Central memory CD4-positive, alpha-beta T cell (primary cell): ENCODE results near the gene TMTC2.
"Not testable (repeated sequence)": the region's sequence is repeated elsewhere in the genome, so short reads cannot be mapped to it uniquely, and the experiment has no call there.

Experiments
- DNase-seq: peaks from one replicate; pipeline ENCODE4 v3.0.0; 2022

Gene TMTC2

GRCh38 chr12:82793751-82794281, 107.1 kb downstream of the TMTC2 start:
- DNase-seq, result no peak

- no peak for DNase-seq
Measured at GRCh38 chr12:82797480-82797879, 110.8 kb downstream of the TMTC2 start.

GRCh38 chr12:82800185-82800584, 113.5 kb downstream of the TMTC2 start:
- DNase-seq, result no peak

- DNase-seq, result no peak
Measured at GRCh38 chr12:82801951-82802610, 115.4 kb downstream of the TMTC2 start.

DNA sequence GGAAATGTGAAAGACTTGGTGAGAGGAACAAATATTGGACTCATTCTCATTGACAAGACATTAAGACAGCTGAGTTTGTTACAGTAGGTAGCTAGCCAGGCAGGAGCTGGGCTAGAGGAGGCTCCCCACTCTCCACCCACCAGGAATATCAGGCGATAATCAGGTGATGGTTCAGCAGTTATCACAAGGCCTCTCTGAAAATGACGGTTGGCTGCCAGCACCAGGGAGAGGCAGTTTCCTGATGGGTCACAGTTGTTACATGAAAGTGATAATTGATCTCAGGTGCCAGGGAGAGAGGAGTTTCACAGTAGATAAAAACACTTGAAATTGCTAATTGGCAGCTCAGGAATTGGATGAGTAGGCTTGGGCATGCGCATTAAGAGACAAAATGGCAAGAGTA, 116.5 kb downstream of the TMTC2 start:
- no peak for DNase-seq

DNA sequence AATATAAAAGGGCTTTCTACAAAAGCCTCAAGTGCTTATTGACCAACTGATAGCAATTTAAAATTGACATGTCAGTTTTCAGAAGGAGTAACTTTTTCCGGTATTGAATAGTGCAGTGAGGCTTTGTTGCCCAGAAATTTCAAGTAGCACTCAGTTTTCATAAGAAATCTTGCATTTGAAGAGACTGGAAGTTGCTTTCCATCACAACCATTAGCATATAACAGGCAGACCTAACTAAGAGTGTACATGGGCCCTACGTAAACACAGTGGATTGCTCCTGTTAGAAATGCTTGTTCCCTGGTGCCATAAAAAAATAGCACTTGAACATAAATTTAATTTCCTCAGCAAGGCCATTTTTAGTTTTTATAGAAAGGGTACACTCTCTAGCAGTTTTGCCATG, 117.9 kb downstream of the TMTC2 start:
- DNase-seq, result no peak

- DNase-seq, result not testable (repeated sequence)
Measured at GRCh38 chr12:82805004-82805403, 118.3 kb downstream of the TMTC2 start.

- no peak for DNase-seq
Measured at GRCh38 chr12:82805812-82806497, 119.2 kb downstream of the TMTC2 start.

DNA sequence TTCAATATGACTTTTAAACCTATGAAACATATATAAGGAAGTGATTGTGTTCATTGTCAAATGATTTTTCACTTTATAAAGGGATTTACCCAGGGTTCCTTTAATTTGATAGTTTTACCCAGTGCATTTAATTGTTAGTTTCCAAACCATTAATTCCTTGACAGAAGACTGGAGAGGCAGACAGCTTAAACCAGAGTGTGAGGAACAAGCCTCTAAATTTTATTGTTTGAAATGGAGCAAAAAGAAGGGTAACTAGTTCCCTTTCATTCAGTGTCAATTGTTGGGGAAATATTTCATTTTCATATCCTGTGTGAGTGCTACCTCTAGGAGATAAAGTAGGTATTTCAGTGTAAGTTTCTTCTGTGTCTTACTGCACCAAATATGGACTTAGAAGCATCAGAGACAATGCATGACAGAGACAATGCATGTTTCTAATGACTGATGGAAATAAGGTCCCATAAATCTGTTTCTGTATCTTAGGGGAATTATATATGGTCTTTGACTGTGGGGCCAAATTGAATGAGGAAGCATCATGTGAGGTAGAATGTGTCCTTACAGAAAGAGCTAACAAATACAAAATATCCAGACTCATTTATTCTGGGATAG, 120.5 kb downstream of the TMTC2 start:
- no peak for DNase-seq

GRCh38 chr12:82810568-82810967, 123.9 kb downstream of the TMTC2 start:
- DNase-seq, result no peak

GRCh38 chr12:82817368-82817767, 130.7 kb downstream of the TMTC2 start:
- no peak for DNase-seq

GRCh38 chr12:82818271-82819035, 131.7 kb downstream of the TMTC2 start:
- no peak for DNase-seq

- DNase-seq, result no peak
Measured at GRCh38 chr12:82826505-82826904, 139.8 kb downstream of the TMTC2 start.

DNA sequence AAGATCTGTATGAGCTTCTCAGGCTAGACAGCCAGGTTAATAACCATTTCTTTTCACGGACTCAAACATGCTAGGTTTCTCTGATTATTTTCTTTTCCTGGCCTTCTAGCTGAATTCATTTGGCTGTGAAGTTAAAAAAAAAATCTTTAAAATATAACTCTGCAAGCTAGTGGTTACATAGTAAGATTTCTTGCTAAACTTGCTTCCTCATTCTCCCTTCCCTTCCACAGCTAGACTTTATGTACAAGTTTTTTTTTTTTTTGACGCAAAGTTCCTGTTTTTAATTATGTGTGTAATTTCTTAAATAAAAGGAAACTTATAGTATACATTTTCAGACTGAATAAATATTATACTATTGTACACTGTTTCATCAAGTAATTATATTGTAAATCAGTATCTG, 145.4 kb downstream of the TMTC2 start:
- DNase-seq, result no peak

DNA sequence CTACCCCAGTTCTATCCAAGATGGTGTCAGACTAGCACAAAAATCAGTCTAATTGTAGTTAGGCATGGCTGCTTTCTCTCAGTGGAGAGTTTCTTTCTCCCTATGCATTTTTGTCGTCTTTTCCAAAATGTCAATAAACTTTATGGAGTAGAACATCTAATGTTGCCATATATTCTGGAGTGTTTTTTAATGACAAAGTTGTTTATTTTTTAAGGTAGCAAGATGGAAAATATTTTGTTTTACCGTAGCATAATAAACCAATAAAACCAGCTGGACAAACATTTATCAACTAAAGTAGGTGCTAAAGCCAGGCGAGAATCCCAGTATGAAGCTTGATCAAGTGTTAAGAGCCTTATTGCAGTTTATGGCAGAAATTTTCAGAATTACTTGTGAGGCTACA, 146.3 kb downstream of the TMTC2 start:
- DNase-seq, result no peak

DNA sequence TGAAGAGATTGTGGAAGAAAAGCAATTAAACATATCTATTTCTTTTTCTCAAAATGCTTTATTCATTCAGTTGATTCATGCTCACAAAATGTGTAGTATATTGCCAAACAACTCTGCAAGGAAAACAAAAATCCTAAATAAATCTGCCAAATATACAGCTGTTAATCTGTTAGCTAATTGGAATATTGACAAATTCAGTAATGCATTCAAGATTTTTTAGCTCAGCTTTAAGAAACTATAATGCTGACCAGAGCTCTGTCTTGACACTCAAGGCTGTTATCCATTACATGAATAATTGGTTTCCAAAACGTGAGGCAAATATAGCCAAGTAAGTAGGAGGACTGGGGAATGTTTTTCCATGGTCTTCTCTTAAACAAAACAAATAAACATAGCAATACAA, 146.8 kb downstream of the TMTC2 start:
- DNase-seq, result no peak

- DNase-seq, result no peak
Measured at GRCh38 chr12:82835217-82835616, 148.5 kb downstream of the TMTC2 start.

DNA sequence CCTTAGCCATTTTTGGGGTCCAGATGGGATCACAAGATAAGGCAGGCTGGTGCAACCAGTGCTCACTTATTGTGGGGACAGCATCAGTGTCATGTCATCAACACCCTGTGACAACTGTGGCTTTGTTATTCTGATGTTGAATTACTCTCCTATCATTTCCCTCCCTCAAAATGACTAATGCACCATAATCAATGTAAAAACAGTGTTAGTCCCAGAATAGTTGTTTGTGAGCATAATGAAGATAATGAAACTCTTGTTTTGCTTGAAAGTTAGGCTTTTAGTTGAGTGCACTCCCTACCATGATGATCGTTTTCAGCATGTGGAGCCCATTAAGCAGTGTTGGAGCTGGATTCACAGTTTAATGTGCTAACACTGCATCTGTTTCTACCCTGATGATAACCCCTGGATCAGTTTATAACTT, 151.4 kb downstream of the TMTC2 start:
- DNase-seq, result no peak

- no peak for DNase-seq
Measured at GRCh38 chr12:82838827-82839226, 152.1 kb downstream of the TMTC2 start.

DNA sequence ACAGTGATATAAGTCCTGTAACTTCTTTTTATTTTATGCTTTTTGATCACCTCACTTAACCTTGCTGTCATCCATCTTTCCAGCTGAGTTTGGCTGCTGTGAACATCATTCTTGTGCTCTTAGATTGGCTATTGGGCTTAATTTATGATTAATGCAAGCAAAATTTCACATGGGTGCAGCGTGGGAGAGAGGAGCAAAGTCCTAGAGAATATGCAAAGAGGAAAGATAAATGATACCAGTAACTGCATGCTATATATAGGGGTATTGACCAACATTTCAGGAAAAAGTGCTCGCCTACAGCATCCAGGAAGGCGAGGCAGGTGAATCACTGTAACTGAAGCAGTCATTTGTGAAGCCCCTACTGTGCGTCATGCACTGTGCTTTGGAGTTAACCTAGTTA, 153.1 kb downstream of the TMTC2 start:
- DNase-seq, result no peak

DNA sequence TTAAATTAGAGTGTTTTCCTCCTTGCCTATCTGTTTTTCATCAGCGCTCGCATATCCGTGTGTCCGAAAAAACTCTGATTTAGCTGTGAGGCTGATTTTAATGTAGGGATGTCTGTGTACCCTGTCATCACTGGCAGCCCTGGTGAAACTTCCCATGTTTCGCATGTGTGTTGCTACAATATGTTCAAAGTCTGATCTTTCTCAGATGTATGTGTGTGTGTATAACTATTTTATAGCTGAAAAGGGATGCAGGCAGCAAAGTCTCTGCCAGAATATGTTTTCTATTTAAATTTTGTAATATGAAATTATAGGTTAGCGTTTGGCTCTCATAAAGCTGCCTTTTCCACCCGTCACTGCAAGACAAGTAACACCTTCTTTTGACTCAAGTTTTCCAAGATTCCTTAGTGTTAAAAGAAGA, 154.8 kb downstream of the TMTC2 start:
- DNase-seq, result no peak

DNA sequence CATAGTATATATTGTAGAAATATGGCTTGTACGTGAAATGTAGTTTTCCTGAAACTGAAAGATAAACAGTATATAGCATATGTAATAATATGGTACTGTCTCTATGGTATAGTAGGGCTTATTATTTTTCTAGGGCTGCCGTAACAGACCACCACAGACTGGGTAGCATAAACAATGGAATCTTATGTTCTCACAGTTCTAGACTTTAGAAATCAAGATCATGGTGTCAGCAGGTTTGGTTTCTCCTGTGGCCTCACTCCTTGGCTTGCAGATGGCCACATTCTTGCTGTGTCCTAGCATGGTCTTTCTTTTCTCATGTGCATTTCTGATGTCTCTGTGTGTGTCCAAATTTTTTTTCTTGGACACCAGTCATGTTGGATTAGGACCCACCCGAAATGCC, 155.8 kb downstream of the TMTC2 start:
- DNase-seq, result no peak

GRCh38 chr12:82845076-82845475, 158.4 kb downstream of the TMTC2 start:
- not testable (repeated sequence) for DNase-seq
